Measurements from ENCODE around the gene PPP1R1A. TPM values are rescaled to one million over a fixed set of nuclear protein-coding genes. Genes with fewer than 3 reads are reported as not detected.
A peak's percentile ranks its signal among the peaks of the same experiment; 100 is the strongest.

Gene PPP1R1A
- total and polyA plus RNA-seq, 7 donors, result 93.7 to 360 (median 215) TPM

GRCh38 chr12:54611715-54612149 lies 23.3 kb upstream of the PPP1R1A start:
- no peak for DNase-seq
- Histone ChIP-seq H3K4me1 (no peaks in the 10 kb centered on the region), H3K9me3 (no peaks in the 10 kb centered on the region), H3K36me3 (ENCODE audit: insufficient read depth in 1 of 2, low read depth in 1 of 2) (no peaks in the 10 kb centered on the region), H3K27me3 (ENCODE audit: insufficient read depth in 3 of 3, low read length in 2 of 3) (peaks cover 0 to 3% (median 0%) of the 10 kb centered on the region in 3 donors), H3K27ac (no peak overlapping the region), H3K4me3 (no peak overlapping the region)
- WGBS, 3 donors, result 38 to 59% (median 54%) methylated on average over 3 of the region's 3 CpGs
- peak in 3 of 4 donors; percentile 31 to 46 (median 35) for ATAC-seq
- no peak for TF ChIP-seq CTCF (IDR thresholded peaks at IDR 0.05)
- intact Hi-C loops (cut with DNase I), result no loop called here

DNA sequence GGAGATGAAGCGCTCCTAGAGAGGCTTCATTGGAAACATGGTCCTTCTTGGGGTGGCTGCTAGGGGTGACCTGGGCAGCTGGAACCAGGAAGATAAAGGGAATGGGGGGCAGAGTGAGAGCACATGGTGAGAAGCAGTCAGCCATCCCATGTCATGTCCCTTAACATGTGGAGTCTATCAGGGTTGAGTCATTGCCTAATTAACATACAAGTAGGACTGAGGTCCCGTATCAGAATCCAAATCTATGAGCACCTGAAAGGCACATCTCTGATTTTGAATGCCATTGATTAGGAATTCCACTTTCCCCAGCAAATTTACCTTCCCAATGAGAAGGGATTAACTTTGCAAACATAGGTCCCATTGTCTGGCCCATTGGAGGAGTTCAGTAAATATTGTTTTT lies 20.3 kb upstream of the PPP1R1A start:
- peaks cover 0 to 3% (median 0%) of the 10 kb centered on the region in 3 donors for H3K27me3 ChIP-seq (ENCODE audit: insufficient read depth in 3 of 3, low read length in 2 of 3)
- intact Hi-C loops (cut with DNase I), result no loop called here
- no peak for TF ChIP-seq CTCF (IDR thresholded peaks at IDR 0.05)
- no peak overlapping the region for H3K4me3 ChIP-seq
- ATAC-seq (no peak), DNase-seq (no peak)
- H3K9me3 ChIP-seq, result no peaks in the 10 kb centered on the region
- 79 to 84% (median 82%) methylated on average over 2 of the region's 2 CpGs for WGBS, 3 donors
- H3K36me3 ChIP-seq (ENCODE audit: insufficient read depth in 1 of 2, low read depth in 1 of 2), result no peaks in the 10 kb centered on the region
- no peak overlapping the region for H3K27ac ChIP-seq
- H3K4me1 ChIP-seq, result no peaks in the 10 kb centered on the region

DNA sequence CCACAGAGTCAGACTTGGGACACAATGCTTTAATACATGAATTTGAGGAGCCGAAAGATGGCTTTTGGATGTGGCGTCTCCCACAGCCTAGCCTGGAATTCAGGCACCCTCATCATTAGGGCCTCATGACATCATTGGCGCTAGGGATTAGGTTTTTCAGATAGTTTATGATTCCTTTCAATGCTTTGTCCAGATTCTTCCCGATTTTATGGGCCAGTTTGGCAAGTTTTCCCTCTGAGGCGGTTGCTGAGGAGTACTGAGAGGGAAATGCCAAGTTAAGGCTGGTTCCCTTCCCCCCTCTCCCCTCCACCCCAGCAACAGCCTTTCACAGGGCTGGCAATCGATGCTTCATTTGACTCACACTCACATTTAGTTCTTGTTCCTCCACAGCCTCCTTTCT lies 19.7 kb upstream of the PPP1R1A start:
- ATAC-seq (no peak), DNase-seq (no peak)
- intact Hi-C loops (cut with DNase I), result no loop called here
- no peak overlapping the region for H3K4me3 ChIP-seq
- TF ChIP-seq CTCF (IDR thresholded peaks at IDR 0.05), result no peak
- H3K4me1 ChIP-seq, result no peaks in the 10 kb centered on the region
- 48 to 70% (median 63%) methylated on average over 6 of the region's 6 CpGs for WGBS, 3 donors
- H3K27ac ChIP-seq, result no peak overlapping the region
- no peaks in the 10 kb centered on the region for H3K36me3 ChIP-seq (ENCODE audit: insufficient read depth in 1 of 2, low read depth in 1 of 2)
- no peaks in the 10 kb centered on the region for H3K9me3 ChIP-seq
- H3K27me3 ChIP-seq (ENCODE audit: insufficient read depth in 3 of 3, low read length in 2 of 3), result peaks cover 0 to 3% (median 0%) of the 10 kb centered on the region in 3 donors

- WGBS, 3 donors, result 41 to 70% (median 59%) methylated on average over 4 of the region's 4 CpGs
- DNase-seq, result no peak
- H3K4me3 ChIP-seq, result no peak overlapping the region
- no peaks in the 10 kb centered on the region for H3K36me3 ChIP-seq (ENCODE audit: insufficient read depth in 1 of 2, low read depth in 1 of 2)
- peaks cover 0 to 3% (median 0%) of the 10 kb centered on the region in 3 donors for H3K27me3 ChIP-seq (ENCODE audit: insufficient read depth in 3 of 3, low read length in 2 of 3)
- H3K9me3 ChIP-seq, result no peaks in the 10 kb centered on the region
- H3K27ac ChIP-seq, result no peak overlapping the region
- H3K4me1 ChIP-seq, result no peaks in the 10 kb centered on the region
- no peak for TF ChIP-seq CTCF (IDR thresholded peaks at IDR 0.05)
- no peak for ATAC-seq
- intact Hi-C loops (cut with DNase I), result no loop called here
Observed at GRCh38 chr12:54606556-54606955, 18.1 kb upstream of the PPP1R1A start.
